Loucy (cell line): ENCODE measurements around the gene PCED1B.

Source experiments
- CTCF ChIP-seq: fragments of 200-600 bp; sonication (generic); conservative IDR thresholded peaks from 2 replicates; pipeline ENCODE4 v1.5.1; 2014; ENCODE audit warnings: mild to moderate bottlenecking, antibody characterized with exemption, low read length
- EZH2phosphoT487 ChIP-seq: fragments of 200-600 bp; IDR thresholded peaks from 2 replicates; pipeline ENCODE4 v1.6.1; 2018; ENCODE audit warnings: antibody characterized with exemption, mild to moderate bottlenecking, moderate library complexity, borderline replicate concordance

- no peak for TF ChIP-seq CTCF
- TF ChIP-seq EZH2phosphoT487: no peak
Measured at GRCh38 chr12:47094804-47095203, 15.4 kb downstream of the PCED1B start.
